Panc1 (cell line): ENCODE data around the gene IDNK. TPM values are rescaled to one million over a fixed set of nuclear protein-coding genes. Genes with fewer than 3 reads are reported as not detected.
"Not testable (repeated sequence)": the region's sequence is repeated elsewhere in the genome, so short reads cannot be mapped to it uniquely, and the experiment has no call there.

Experiments used
- ATAC-seq: fragments of 200-7000 bp; cut with Tn5 transposase; 2 replicates; pipeline ENCODE4 v1.9.1; 2020; ENCODE audit warnings: mild to moderate bottlenecking, moderate library complexity
- BruUV-seq: library from RNA; stranded (reverse); fragments of 400-500 nt; replicated peaks from 2 replicates; lab custom pipeline; 2021; lab: Mats Ljungman, UMichigan
- CTCF ChIA-PET: fragments of 300-600 bp; sonication (Branson Sonifier 250); formaldehyde crosslinking; loops from one replicate; lab custom pipeline; 2022; ENCODE audit warnings: antibody characterized with exemption; lab: Charles Lee
- POLR2A ChIA-PET: fragments of 300-600 bp; sonication (Branson Sonifier 250); formaldehyde crosslinking; loops from one replicate; lab custom pipeline; 2022; ENCODE audit warnings: antibody characterized with exemption; lab: Charles Lee
- DNase-seq: peaks from one replicate; pipeline ENCODE4 v3.0.0-alpha.2; 2010; ENCODE audit warnings: low read depth, low spot score
- H3K27ac ChIP-seq: 2 replicates; pipeline ENCODE4 v1.5.1; 2011; ENCODE audit warnings: mild to moderate bottlenecking, low read length, inconsistent platforms
- H3K27me3 ChIP-seq: fragments of 200-500 bp; sonication (Bioruptor generic); 2 replicates; pipeline ENCODE4 v1.6.0; 2014; ENCODE audit warnings: low read length, inconsistent platforms; ENCODE audit not compliant: control insufficient read depth, insufficient read depth
- H3K36me3 ChIP-seq: fragments of 200-500 bp; sonication (Bioruptor generic); 2 replicates; pipeline ENCODE4 v1.5.1; 2014; ENCODE audit warnings: inconsistent platforms, mild to moderate bottlenecking, low read length, moderate library complexity; ENCODE audit not compliant: control insufficient read depth, insufficient read depth
- H3K4me1 ChIP-seq: 2 replicates; pipeline ENCODE4 v1.5.1; 2011; ENCODE audit warnings: inconsistent platforms, mild to moderate bottlenecking, low read length, moderate library complexity; ENCODE audit not compliant: control insufficient read depth, insufficient read depth
- H3K4me3 ChIP-seq, 2 experiments: 2 replicates each; pipeline ENCODE4 v1.5.1; 2011 to 2012; ENCODE audit warnings: low read depth in 2 of 2, low read length in 2 of 2, mild to moderate bottlenecking in 2 of 2, inconsistent platforms in 1 of 2, moderate library complexity in 1 of 2
- H3K9me3 ChIP-seq: fragments of 200-500 bp; sonication (Bioruptor generic); 2 replicates; pipeline ENCODE4 v1.5.1; 2014; ENCODE audit warnings: low read depth, mild to moderate bottlenecking, inconsistent platforms, low read length, moderate library complexity; ENCODE audit not compliant: control insufficient read depth, insufficient read depth
- POLR2AphosphoS5 ChIP-seq: IDR thresholded peaks from 2 replicates; pipeline ENCODE4 v1.6.1; 2012; ENCODE audit warnings: mild to moderate bottlenecking, low read depth, low read length, moderate library complexity
- SIN3A ChIP-seq: IDR thresholded peaks from 2 replicates; pipeline ENCODE4 v1.6.1; 2012; ENCODE audit warnings: low read depth, mild to moderate bottlenecking, low read length, moderate library complexity, borderline replicate concordance; ENCODE audit not compliant: insufficient read depth
- TCF7L2 ChIP-seq: IDR thresholded peaks from 2 replicates; pipeline ENCODE4 v1.6.1; 2011; ENCODE audit warnings: mild to moderate bottlenecking, low read depth, low read length, inconsistent platforms
- in situ Hi-C: cut with HindIII; loops from 2 replicates; pipeline ENCODE4 v1.10.0; 2016; ENCODE audit warnings: low sequenced_read_pairs, low pct_unique_long_range_greater_than_20kb
- intact Hi-C: fragments of 100-400 bp; cut with micrococcal nuclease; formaldehyde crosslinking; loops from one replicate; pipeline ENCODE4 v1.10.0; 2022; ENCODE audit not compliant: unreplicated experiment
- total RNA-seq: library from RNA; stranded (reverse); gene quantifications from one replicate; pipeline ENCODE4 v1.2.1, GENCODE V29; 2021; ENCODE audit not compliant: unreplicated experiment
- TF ChIP-seq, protein P1 (sequence below): fragments of 450-650 bp; IDR thresholded peaks from 2 replicates; pipeline ENCODE4 v1.5.1; 2017; ENCODE audit warnings: mild to moderate bottlenecking
- TF ChIP-seq, protein P2 (sequence below), 2 experiments: IDR thresholded peaks; 2 replicates each; pipeline ENCODE4 v1.6.1; 2011 to 2012; ENCODE audit warnings: low read depth in 2 of 2, control low read depth in 1 of 2, low read length in 1 of 2, mild to moderate bottlenecking in 1 of 2, moderate library complexity in 1 of 2; ENCODE audit not compliant: insufficient read depth in 1 of 2

Gene IDNK
- total RNA-seq, 1 experiment from 2014 or later = 1.9 TPM

DNA sequence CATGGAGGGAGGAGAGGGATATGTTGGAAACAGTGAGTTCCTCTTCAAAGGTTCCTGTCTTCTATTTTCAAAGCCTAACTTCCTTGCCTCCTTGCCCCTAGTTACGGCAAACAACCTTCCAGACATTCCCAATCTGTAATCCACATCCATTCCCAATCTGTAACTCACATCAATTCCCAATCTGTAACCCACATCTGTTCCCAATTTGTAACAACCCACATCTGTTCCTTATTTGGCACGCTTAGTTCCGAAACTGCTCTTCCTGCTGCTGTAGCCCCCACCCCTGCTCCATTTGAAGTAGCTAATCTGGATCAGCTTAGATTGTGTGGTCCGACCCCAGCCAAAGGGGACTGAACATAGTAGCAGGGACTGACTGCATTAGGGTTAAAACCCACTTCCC, 23.9 kb upstream of the IDNK start:
- CTCF ChIA-PET = no interaction called here
- no peak overlapping the region for H3K27ac ChIP-seq
- in situ Hi-C loops = no loop called here

DNA sequence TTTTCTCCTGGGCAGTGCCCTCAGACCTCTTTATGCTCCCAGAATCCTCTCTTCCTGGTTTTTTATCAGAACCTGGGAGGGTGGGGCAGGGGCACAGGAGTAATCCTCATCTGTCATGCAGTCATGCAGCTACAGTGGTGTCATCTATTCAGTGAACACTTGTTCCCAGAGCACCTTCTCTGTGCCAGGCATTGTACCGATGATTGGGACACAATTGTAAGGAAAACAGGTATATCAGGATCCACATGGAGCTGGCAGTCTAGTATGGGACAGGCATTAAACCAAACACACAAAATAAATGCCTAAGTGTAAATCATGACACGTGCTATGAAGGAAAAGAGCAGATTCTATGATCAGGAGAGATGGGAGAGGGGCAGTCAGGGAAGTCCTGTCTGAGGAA, 21.5 kb upstream of the IDNK start:
- Histone ChIP-seq H3K4me3 (no peak overlapping the region), H3K9me3 (no peaks in the 10 kb centered on the region), H3K36me3 (no peaks in the 10 kb centered on the region), H3K4me1 (no peaks in the 10 kb centered on the region), H3K27me3 (no peaks in the 10 kb centered on the region), H3K27ac (no peak overlapping the region)
- TF ChIP-seq POLR2AphosphoS5 (no peak), SIN3A (no peak), TCF7L2 (no peak)
- TF ChIP-seq, protein P1, sequence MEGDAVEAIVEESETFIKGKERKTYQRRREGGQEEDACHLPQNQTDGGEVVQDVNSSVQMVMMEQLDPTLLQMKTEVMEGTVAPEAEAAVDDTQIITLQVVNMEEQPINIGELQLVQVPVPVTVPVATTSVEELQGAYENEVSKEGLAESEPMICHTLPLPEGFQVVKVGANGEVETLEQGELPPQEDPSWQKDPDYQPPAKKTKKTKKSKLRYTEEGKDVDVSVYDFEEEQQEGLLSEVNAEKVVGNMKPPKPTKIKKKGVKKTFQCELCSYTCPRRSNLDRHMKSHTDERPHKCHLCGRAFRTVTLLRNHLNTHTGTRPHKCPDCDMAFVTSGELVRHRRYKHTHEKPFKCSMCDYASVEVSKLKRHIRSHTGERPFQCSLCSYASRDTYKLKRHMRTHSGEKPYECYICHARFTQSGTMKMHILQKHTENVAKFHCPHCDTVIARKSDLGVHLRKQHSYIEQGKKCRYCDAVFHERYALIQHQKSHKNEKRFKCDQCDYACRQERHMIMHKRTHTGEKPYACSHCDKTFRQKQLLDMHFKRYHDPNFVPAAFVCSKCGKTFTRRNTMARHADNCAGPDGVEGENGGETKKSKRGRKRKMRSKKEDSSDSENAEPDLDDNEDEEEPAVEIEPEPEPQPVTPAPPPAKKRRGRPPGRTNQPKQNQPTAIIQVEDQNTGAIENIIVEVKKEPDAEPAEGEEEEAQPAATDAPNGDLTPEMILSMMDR = no peak
- ATAC-seq (no peak), DNase-seq (no peak)
- CTCF ChIA-PET = no interaction called here
- POLR2A ChIA-PET = no interaction called here
- intact Hi-C loops (no loop called here), in situ Hi-C loops (no loop called here)
- no TSS peak for BruUV-seq

More for the DNA sequence above, 23.9 kb upstream of the IDNK start:
- POLR2A ChIA-PET = no interaction called here
- intact Hi-C loops = loop anchor here (5.0 kb wide), 2 partner anchors 267 to 382 kb away; no protein-coding TSS in a partner anchor
- no peaks in the 10 kb centered on the region for H3K9me3 ChIP-seq
- TF ChIP-seq, protein P1 = no peak
- TF ChIP-seq, protein P2, sequence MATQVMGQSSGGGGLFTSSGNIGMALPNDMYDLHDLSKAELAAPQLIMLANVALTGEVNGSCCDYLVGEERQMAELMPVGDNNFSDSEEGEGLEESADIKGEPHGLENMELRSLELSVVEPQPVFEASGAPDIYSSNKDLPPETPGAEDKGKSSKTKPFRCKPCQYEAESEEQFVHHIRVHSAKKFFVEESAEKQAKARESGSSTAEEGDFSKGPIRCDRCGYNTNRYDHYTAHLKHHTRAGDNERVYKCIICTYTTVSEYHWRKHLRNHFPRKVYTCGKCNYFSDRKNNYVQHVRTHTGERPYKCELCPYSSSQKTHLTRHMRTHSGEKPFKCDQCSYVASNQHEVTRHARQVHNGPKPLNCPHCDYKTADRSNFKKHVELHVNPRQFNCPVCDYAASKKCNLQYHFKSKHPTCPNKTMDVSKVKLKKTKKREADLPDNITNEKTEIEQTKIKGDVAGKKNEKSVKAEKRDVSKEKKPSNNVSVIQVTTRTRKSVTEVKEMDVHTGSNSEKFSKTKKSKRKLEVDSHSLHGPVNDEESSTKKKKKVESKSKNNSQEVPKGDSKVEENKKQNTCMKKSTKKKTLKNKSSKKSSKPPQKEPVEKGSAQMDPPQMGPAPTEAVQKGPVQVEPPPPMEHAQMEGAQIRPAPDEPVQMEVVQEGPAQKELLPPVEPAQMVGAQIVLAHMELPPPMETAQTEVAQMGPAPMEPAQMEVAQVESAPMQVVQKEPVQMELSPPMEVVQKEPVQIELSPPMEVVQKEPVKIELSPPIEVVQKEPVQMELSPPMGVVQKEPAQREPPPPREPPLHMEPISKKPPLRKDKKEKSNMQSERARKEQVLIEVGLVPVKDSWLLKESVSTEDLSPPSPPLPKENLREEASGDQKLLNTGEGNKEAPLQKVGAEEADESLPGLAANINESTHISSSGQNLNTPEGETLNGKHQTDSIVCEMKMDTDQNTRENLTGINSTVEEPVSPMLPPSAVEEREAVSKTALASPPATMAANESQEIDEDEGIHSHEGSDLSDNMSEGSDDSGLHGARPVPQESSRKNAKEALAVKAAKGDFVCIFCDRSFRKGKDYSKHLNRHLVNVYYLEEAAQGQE (IDR thresholded peaks at IDR 0.05; ENCODE audit: insufficient read depth in 1 of 2, low read depth in 2 of 2, low read length in 1 of 2) = no peak
- TF ChIP-seq SIN3A (no peak), POLR2AphosphoS5 (no peak), TCF7L2 (no peak)
- H3K4me3 ChIP-seq = no peak overlapping the region
- H3K27me3 ChIP-seq = no peaks in the 10 kb centered on the region
- H3K36me3 ChIP-seq = no peaks in the 10 kb centered on the region
- DNase-seq (no peak), ATAC-seq (no peak)
- no TSS peak for BruUV-seq
- H3K4me1 ChIP-seq = no peaks in the 10 kb centered on the region

DNA sequence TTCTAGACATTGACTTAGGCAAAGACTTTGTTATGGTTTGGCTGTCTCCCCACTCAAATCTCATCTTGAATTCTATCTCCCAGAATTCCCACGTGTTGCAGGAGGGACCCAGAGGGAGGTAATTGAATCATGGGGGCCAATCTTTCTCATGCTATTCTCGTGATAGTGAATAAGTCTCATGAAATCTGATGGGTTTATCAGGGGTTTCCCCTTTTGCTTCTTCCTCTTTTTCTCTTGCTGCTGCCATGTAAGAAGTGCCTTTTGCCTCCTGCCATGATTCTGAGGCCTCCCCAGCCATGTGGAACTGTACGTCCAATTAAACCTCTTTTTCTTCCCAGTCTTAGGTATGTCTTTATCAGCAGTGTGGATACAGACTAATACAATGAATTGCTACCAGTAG, 15.3 kb upstream of the IDNK start:
- not testable (repeated sequence) for ATAC-seq

DNA sequence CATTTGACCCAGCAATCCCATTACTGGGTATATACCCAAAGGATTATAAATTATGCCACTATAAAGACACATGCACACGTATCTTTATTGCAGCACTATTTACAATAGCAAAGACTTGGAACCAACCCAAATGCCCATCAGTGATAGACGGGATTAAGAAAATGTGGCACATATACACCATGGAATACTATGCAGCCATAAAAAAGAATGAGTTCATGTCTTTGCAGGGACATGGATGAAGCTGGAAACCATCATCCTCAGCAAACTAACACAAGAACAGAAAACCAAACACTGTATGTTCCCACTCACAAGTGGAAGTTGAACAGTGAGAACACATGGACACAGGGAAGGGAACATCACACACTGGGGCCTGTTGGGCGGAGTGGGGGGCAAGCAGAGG, 9.6 kb upstream of the IDNK start:
- H3K36me3 ChIP-seq, BruUV-seq, intact Hi-C loops, H3K4me3 ChIP-seq, H3K9me3 ChIP-seq, H3K4me1 ChIP-seq, DNase-seq, CTCF ChIA-PET, in situ Hi-C loops, H3K27me3 ChIP-seq, POLR2A ChIA-PET, H3K27ac ChIP-seq, ATAC-seq: not testable (repeated sequence)

More for the DNA sequence above, 15.3 kb upstream of the IDNK start:
- H3K4me3 ChIP-seq, H3K36me3 ChIP-seq, CTCF ChIA-PET, H3K27ac ChIP-seq, BruUV-seq, DNase-seq, POLR2A ChIA-PET, H3K27me3 ChIP-seq, intact Hi-C loops, H3K4me1 ChIP-seq, H3K9me3 ChIP-seq, in situ Hi-C loops: not testable (repeated sequence)
